ENCODE results near the gene PTPRK.

DNA sequence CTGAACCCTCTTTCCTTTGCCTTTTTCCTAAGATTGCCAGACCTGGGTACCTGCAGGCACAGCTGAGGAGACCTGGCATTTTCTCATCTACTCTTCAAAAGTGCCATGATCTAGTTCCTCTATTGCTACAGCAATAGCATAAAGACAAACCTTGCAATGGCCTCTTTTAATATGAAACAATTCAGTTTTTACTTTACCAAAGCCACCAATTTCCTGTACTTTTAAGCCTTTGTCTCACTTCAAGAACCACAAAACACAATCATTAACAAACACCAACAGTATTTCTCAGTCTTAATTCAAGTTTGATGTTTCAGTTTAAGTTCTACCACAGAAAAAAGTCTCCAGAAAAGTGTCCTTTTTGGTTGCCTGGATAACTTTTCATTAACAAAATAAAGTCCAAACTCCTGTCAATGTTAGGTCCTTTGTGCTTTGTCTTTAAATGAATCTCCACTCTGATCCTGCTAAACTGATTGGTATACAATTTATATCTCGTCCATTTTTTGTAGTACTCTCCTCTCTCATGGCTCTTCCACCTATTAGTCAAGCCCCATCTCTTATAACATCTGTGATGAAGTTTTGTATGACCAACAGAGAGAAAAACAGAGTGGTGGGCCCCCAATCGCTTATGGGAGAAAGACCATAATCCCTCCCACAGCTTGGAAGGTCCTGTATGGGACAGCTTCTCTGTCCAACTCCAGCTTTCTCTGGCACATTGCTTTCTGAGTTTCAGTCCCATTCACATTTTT is 569.1 kb downstream of the PTPRK start:
- TF ChIP-seq, protein P1, sequence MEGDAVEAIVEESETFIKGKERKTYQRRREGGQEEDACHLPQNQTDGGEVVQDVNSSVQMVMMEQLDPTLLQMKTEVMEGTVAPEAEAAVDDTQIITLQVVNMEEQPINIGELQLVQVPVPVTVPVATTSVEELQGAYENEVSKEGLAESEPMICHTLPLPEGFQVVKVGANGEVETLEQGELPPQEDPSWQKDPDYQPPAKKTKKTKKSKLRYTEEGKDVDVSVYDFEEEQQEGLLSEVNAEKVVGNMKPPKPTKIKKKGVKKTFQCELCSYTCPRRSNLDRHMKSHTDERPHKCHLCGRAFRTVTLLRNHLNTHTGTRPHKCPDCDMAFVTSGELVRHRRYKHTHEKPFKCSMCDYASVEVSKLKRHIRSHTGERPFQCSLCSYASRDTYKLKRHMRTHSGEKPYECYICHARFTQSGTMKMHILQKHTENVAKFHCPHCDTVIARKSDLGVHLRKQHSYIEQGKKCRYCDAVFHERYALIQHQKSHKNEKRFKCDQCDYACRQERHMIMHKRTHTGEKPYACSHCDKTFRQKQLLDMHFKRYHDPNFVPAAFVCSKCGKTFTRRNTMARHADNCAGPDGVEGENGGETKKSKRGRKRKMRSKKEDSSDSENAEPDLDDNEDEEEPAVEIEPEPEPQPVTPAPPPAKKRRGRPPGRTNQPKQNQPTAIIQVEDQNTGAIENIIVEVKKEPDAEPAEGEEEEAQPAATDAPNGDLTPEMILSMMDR (IDR thresholded peaks at IDR 0.05; ENCODE audit: low read depth, low read length) = no peak
- TF ChIP-seq EZH2phosphoT487 (IDR thresholded peaks at IDR 0.05; ENCODE audit: low read depth) = no peak

Measured in OCI-LY3 (cell line).